Stimulated activated CD4-positive, alpha-beta T cell treated with anti-CD3 and anti-CD28 coated beads, Interleukin-2, amount 100 ng/mL, for 48 hours (primary cell): ENCODE results near the gene ACBD3.

ENCODE experiments used
- DNase-seq, 2 donors: peaks; one replicate each; pipeline ENCODE4 v3.0.0-alpha.2; 2020

Gene ACBD3

DNA sequence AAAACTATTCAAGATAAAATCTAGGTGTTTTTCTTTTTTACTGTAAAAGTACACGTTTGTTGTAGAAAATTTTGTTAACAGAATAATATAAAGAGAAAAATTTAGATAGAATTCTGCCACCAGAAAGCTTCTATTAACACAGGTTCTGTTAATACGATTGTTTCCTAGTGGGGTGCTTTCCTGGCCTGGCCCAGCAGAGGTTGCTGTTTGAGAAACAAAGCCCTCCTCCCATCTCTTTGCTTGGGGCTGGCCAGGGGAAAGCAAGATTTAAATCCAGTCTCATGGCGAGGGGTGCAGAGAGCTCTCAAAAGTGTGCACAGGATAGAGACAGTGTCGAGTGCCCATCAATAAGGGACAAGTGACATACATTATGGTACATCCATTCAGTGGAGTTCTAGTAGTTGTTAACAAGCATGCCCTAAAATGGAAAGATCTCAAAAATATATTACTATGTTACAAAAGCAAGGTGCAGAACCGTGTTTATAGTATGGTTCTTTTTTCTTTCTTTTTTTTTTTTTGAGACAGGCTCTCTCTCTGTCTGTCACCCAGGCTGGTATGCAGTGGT, 14.6 kb upstream of the ACBD3 start:
- DNase-seq: no peak

DNA sequence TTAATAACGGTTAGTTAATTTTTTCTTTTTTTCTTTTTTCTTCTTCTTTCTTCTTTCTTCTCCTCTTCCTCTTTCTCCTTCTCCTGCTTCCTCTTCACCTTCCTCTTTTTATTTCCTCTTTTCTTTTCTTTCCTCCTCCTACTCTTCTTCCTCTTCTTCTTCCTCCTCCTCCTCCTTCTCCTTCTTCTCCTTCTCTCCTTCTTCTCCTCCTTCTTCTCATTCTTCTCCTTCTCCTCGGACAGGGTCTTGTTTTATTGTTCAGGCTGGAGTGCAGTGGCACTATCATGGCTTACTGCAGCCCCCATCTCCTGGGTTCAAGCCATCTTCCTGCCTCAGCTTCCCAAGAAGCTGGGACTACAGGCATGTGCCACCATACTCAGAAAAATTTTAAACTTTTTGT, 13.4 kb upstream of the ACBD3 start:
- DNase-seq: no peak

DNA sequence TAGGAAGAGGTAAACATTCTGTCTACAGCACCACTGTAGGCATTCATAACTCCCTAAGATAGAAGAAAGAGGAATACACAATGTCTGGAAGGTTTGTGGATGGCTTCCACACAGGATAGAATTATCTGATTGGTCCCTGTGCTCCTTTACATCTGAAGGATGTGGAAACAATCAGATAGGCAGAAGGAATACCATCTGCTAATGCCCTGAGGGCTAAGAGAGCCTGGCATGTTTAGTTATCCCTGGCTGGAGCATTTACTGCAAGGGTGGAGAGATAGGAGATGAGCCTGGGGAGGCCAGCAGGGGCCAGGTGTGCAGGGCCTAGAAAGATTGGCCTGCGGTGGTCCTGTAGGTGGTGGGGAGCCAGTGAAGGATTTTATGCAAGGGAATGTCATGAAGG, 8.6 kb upstream of the ACBD3 start:
- no peak for DNase-seq

DNA sequence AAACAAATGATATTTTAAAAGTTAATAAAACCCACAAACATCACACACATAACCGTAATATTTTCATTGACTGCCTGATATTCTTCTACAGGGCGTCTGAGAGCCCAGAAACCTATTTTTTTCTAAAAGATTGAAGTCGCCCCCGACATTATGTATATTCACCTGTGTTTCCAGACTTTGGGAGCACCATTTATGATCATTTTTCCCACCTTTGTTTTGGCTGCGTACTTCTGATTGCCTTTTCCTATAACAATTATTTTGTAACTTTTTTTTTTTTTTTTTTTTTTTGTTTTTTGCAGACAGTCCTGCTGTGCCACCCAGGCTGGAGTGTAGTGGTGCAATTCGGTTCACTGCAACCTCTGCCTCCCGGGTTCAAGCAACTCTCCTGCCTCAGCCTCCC, 839 bp upstream of the ACBD3 start:
- no peak for DNase-seq

DNA sequence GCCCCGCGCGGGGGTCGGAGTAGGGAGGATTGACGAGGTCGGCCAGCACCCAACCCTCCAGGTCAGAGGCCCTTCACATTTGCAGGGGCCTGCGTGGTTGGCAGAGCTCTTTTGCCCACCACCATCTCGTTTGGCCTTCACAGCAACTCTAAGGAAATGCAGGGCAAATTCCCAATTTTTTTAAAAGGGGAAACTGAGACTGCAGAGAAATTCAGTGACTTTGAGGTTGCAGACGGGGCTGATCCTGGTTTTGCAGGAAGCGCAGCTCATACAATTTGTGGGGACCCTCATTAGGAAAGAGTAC, 430 bp upstream of the ACBD3 start:
- no peak for DNase-seq

DNA sequence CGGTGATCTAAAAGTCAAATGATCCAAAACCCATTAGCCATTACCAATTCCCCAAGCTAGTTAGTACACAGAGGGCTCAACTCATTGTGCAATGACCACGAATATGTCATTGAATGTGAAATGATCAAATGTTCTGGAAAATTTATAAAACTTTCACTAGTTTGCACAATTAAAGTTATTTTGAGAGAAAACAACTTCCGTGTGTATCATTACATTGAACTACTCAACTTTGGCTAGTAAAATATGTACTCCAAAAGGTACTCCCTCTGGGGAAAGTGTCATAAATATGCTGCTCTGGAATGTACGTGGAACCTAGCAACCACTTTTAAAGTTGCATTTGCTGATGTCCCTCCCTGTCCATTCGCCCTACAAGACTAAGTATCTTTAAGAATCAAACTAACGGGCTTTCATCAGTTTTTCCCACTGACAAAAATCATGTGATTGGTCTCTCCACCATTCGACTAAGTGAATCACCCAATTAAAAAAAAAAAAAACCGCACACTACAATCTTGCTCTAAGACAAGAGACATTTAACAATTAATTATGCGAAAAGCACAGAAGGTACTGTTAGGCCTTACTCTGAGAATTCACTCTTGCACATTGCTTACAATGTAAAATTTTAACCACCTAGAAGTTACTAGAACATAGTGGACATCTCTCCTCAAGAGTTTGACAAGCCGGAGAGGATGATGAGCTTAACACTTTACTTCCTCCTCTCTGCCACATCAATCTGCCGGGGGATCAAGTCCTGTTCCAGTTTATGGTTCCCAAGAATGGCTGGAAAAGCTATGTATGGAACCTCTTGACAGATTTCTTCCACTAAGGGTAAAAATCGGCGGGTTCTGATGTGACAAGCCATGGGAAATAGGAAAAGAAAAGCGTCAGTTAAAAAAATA, 1.2 kb downstream of the ACBD3 start:
- no peak for DNase-seq

DNA sequence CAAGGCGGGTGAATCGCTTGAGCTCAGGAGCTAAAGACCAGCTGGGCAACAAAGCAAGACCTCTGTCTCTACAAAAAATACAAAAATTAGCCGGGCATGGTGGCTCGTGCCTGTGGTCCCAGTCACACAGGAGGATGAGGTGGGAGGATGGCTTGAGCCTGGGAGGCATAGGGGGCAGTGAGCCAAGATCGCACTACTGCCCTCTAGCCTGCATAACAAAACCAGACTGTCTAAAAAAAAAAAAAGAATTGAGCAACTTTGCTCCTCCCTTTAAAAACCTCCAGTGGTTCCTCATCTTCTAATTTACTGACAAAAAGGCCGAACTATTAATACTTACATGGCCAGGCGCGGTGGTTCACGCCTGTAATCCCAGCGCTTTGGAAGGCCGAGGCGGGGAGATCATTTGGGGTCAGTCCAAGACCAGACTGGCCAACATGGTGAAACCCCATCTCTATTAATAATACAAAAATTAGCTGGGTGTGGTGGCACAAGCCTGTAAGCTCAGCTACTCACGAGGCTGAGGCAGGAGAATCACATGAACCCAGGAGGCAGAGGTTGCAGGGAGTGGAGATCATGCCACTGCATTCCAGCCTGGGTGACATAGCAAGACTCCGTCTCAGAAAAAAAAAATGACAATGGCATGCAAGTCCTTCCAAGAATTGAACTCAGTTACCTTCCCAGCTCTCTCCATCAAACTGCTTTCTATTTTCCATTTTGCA, 4.4 kb downstream of the ACBD3 start:
- no peak for DNase-seq

DNA sequence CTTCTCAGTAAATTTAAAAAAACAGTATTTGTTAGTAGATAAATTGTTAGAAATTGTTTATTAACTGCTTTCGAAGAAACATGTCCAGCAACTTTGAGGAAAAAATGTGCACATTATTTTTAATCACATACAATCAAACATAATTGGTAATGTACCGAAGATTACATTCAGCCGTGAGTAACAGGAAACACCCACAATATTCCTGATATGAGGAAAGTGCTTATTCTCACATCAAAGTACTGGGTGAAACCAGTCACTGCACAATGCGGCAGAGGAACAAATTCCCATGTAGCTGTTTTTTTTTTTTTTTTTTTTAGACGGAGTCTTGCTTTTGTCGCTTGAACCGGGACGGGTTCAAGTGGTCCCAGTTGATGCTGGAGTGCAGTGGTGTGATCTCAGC, 9.7 kb downstream of the ACBD3 start:
- no peak for DNase-seq

DNA sequence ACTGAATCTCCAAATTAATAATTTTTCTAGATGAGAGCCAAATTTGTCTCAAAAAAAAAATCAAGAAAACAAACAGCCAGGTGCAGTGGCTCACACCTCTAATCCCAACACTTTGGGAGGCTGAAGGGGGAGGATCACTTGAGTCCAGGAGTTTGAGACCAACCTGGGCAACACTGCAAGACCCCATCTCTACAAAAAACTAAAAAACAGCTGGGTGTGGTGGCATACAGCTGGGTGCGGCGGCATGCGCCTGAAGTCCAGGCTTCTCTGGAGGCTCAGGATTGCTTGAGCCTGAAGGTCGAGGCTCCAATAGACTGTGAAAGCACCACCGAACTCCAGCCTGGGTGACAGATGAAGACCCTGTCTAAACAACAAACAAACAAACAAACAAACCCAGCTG, 14.0 kb downstream of the ACBD3 start:
- DNase-seq: no peak

DNA sequence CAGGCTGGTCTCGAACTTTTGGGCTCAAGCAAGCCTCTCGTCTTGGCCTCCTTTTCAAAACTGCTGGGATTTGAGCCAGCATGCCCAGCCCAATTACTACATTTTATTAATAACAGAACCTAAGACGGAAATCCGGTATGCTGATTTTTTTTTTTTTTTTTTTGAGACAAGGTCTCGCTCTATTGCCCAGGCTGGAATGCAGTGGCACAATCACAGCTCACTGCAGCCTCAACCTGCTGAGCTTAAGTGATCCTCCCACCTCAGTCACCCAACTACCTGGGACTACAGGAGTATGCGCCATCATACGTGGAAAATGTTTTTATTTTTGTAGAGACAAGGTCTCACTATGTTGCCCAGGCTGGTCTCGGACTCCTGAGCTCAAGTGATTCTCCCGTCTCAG, 20.2 kb downstream of the ACBD3 start:
- no peak for DNase-seq

DNA sequence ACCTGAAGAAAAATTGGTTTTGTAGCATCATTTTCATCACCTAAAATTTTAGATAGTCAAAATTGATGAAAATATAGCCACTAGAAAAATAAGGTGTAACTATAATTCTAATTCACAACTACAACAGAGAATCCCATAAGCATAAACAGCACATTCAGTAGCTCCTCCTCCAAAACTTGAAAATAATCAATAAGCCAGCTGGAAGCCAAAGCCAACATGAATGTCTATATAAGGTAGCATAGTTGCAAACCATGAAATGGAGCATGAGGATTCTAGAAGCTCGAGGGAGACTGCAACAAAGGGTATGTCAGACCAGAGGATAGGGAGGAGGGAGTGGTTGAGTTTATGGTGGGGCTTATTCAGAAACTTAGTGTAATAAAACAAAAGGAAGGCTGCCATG, 22.4 kb downstream of the ACBD3 start:
- no peak for DNase-seq

DNA sequence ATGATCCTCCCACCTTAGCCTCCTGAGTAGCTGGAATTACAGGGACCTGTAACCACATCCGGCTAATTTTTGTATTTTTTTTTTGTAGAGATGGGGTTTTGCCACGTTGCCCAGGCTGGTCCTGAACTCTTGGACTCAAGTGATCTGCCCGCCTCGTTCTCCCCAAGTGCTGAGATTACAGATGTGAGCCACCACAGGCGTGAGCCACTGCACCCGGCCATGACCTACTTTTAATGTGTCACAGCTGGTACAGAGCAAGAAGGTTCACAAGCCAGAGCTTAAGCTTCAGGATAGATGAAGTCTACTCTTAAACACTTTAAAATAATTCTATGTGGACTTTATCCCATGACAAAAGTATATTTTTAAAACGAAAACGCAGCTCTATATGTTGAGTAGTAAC, 23.6 kb downstream of the ACBD3 start:
- DNase-seq: no peak

DNA sequence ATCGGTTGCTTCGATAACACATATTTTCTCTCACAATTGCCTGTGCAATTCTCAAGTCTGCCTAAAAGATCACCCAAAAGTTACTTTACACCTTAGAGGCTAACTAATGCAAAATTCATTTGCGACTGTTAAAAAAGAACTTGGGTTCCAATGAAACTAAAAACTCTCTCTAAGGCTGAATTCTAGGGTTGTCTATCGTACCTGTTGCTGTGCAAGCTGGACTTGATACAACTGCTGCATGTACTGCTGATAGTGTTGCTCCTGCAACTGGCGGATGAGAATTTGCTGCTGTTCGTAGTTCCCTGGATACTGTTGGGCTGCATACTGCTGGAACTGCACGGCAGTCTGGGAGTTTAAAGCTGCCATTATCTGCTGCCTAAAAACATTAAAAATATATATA, 27.6 kb downstream of the ACBD3 start:
- DNase-seq: no peak

DNA sequence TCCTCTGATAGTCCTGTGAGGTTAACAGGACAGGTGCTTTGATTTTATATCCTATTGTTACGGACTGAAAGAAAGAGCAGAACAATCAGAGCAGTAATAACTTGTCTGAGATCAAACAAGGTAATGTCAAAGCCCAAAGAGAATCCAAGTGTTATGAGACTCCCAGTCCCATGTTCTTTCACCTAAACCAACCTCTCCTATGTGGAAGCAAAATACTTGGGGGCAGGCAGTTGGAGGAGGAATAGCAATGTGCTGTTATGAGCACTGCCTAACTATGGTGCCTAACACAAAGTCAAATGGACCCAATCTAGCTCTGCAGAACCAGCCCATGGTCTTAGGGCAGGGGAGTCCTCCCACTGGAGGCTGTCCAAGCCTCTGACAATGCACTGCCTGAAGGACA, 28.1 kb downstream of the ACBD3 start:
- DNase-seq: no peak

DNA sequence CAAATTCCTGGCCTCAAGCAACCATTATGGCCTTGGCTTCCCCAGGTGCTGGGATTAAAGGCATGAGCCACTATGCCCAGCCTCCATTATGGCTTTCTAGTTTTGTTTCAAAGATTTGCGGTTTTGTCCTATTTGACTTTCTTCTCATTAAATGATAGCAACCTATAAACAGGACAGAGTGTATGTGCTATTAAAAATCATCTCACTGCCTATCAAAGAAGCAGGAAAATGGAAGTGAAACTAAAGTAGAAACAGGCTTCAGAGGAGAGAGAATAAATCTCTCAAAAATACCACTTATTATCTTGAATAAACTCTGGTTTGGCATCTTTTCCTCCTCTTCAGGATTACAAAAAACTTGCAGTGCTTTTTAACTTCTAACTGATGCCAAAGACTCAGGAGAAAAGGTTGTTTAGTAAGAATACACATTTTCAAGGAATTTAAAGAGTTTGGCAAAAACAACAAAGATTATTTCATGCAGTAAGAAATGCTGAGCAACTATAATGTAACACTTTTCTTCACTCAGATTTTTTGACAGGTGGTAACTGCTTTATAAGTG, 28.7 kb downstream of the ACBD3 start:
- no peak for DNase-seq

DNA sequence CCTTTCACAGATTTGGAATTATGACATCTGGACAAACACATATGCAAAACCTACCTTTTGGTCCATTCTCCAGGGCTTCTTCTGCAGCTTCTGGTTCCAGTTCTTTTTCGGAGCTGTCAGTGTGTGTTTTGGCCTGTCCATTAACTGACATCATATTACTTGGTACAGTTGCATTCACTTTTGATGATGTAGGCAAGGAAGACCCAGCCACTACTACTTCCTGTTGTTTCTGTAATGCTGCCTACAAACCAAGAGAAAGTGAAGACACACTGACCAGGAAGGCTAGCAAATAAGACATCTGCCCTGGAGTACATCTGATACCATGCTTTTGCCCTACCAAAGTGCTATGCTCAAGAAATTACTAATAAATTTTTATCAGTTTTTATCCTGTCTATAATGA, 31.9 kb downstream of the ACBD3 start:
- DNase-seq: no peak

DNA sequence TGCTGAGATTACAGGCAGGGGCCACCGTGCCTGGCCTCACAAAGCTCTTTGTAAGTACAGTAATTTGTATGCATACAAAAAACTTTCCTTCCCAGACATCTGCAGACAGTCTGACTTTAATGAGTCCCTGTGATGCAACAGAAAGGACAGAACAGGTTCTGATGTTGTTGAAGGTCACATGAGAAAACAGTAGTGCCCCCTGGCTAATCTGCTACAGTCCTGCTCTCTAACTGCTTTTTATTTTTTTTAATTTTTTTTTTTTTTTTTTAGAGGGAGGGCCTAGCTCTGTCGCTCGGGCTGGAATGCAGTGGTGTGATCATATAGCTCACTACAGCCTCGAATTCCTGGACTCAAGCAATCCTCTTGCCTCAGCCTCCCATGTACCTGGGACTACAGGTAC, 36.7 kb downstream of the ACBD3 start:
- no peak for DNase-seq

DNA sequence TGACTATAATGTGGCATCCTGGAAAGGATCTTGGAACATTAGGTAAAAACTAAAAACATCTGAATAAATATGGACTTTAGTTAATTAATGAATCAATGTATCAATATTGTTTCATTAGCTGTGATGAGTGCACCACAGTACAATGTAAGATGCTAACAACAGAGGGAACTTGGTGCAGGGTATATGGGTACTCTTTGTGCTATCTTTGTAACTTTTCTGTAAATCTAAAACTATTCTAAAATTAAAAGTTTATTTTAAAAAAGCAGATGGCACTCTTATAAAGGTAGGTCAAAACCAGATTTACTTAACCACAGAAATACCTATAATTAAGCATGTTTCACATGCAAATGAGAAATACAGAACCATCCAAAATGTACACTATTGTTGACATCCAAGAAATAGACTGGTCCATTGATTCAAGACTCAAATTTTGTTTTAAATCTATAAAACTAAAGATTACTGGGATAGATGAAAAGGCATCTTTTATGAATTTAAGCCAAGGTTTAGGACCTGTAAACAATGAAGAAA, 38.4 kb downstream of the ACBD3 start:
- DNase-seq: no peak

DNA sequence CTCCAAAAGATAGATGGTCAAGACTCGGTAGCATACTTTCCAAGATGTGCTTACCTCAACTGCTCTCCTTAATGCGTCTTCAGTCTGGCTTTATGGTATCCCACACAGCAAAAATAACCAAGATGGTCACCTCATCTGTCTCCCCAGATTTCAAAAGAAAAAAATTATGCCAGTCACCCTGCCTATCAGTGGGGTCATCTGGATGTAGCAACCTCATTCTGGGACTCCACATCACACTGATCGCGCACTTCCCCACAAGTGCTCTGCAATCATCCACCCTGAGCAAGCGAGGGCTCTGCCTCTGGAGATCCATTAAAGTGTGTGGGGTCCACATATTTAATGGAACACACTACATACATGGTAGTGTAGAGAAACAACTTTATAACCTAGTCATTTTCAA, 42.5 kb downstream of the ACBD3 start:
- no peak for DNase-seq

DNA sequence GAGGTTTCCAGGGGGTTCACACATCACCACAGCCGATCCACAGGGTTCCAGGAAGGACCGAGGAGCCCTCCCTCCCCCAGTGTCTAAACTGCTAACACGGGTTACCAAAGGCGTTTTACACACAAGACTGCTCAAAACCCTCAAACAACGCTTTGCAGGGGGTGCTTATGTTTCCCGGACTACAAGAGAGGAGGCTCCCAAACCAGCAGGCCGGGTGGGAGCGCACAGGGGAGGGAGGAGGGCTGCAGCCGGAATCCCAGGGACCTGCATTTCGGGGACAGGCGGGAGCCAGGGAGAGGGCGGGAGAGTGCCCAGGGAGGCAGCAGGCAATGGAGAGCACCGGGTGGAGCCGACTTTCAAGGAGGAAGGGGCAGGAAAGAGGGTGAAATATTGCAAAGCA, 50.8 kb downstream of the ACBD3 start:
- no peak for DNase-seq

DNA sequence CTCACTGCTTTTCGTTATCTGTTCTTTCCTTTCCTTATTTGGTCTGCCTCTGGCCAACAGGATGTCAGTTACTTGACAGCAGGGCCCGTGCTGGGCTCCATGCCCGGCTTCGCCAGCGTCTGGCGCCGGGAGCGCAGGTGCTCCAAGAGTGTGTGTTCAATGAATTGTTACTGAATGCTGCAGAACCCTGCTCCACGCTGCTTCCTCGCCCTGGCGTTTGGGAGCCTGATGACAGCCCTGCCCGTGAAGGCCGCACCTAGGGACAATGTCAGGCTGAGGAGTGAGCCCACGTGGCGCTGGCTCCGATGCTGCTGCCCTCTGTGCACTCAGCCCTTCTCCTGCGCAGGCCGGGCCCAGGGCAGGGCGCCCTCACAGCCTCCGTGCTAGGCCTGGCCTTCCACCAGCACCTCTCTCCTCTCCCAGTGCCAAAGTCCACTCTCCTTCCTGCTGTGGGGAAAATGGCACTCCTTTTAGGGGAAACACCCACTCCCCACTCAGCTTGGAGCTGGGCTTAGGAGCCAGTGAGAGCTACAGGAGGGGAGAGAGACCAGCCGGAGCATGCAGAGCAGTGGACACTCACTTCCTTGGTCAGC, 51.4 kb downstream of the ACBD3 start:
- DNase-seq: no peak

DNA sequence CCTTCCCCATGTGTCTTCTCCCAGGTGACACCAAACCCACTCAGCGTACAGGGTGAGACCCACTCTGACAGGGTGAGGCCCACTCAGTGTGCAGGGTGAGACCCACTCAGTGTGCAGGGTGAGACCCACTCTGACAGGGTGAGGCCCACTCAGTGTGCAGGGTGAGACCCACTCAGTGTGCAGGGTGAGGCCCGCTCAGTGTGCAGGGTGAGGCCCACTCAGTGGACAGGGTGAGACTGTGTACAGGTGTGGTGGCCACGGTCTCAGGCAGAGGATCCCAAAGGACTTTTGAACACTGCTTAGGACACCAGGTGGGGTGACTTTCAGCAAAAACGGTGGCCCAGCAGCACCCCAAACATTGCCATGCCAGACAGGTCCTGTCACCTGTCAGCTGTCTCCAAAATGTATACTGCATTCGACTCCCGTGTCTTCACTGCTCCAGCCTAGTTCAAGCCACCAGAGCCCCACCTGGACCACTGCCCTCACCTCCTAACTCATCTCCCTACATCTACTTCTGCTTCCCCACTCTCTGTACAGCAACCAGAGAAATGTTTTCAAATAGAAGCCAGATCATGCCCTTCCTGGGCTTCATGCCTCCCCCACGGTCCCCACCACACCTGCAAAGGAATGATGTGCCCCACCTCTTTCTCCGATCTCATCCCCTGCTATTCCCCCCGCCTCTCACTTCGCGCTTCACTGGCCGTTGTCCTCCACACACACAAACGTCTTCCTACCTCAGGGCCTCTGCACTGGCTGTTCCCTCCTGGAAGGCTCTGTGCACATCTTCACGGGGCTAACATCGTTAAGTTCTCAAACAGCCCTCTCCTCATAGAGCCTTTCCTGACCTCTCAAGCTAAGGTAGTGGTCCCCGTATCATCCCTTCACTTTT, 52.1 kb downstream of the ACBD3 start:
- no peak for DNase-seq
